ENCODE measurements around the gene ZCCHC14. TPM values are rescaled to one million over a fixed set of nuclear protein-coding genes. Genes with fewer than 3 reads are reported as not detected.

ZCCHC14 gene
- polyA plus RNA-seq, 2 of the 4 experiments (the other 2 are of a cell fraction): 3.8 to 7.3 TPM

DNA sequence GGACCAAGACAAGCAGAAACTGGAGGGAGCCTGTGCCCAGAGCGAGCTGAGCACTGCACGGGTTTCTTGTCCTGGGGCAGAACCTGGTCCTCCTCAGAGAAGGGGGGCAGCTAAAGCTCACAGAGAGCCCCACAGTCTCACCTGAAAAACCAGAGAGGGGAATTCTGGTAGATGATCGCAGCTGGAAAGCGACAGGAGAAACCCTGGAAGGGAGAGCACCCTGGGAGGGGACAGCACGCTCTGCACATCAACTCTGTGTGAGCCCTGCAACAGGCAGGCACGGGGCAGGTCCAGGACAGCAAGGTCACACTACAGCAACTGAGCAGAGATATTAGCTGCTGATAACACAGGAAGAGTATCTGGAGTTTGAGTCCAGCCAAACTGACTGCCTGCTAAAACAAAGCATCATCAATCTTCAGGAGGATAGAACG is 18.2 kb downstream of the ZCCHC14 start:
- H3K9me3 ChIP-seq: no peaks in the 10 kb centered on the region
- ATAC-seq (no peak), DNase-seq (ENCODE audit: low read depth in 1 of 2, low spot score in 1 of 2) (no peak), FAIRE-seq (no peak)
- no peak overlapping the region for H3K27ac ChIP-seq
- TF ChIP-seq, protein P1, sequence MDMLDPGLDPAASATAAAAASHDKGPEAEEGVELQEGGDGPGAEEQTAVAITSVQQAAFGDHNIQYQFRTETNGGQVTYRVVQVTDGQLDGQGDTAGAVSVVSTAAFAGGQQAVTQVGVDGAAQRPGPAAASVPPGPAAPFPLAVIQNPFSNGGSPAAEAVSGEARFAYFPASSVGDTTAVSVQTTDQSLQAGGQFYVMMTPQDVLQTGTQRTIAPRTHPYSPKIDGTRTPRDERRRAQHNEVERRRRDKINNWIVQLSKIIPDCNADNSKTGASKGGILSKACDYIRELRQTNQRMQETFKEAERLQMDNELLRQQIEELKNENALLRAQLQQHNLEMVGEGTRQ (IDR thresholded peaks at IDR 0.05): no peak
- no peak for TF ChIP-seq PHF8 (IDR thresholded peaks at IDR 0.05; ENCODE audit: borderline replicate concordance, low read depth)
- TF ChIP-seq BHLHE40 (IDR thresholded peaks at IDR 0.05; ENCODE audit: low read depth, low read length): no peak
- TF ChIP-seq NR3C1 (IDR thresholded peaks at IDR 0.05): no peak
- TF ChIP-seq, protein P2, sequence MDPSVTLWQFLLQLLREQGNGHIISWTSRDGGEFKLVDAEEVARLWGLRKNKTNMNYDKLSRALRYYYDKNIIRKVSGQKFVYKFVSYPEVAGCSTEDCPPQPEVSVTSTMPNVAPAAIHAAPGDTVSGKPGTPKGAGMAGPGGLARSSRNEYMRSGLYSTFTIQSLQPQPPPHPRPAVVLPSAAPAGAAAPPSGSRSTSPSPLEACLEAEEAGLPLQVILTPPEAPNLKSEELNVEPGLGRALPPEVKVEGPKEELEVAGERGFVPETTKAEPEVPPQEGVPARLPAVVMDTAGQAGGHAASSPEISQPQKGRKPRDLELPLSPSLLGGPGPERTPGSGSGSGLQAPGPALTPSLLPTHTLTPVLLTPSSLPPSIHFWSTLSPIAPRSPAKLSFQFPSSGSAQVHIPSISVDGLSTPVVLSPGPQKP (IDR thresholded peaks at IDR 0.05; ENCODE audit: low read depth, low read length): no peak
- ChIA-PET POLR2A (no interaction called here), CTCF (interaction anchor here (1.2 to 2.9 kb wide), 4 partner anchors 13 to 162 kb away, joined by 5 to 16 read pairs (median 8); no protein-coding TSS in a partner anchor)
- peaks cover 6% of the 10 kb centered on the region; the same call in 1 of the 3 replicates for H3K4me1 ChIP-seq
- H3K4me2 ChIP-seq: no peak overlapping the region
- H3K4me3 ChIP-seq: no peak overlapping the region
- 84% methylated on average over 7 of the region's 7 CpGs for WGBS (ENCODE audit: missing lambda C conversion rate)

DNA sequence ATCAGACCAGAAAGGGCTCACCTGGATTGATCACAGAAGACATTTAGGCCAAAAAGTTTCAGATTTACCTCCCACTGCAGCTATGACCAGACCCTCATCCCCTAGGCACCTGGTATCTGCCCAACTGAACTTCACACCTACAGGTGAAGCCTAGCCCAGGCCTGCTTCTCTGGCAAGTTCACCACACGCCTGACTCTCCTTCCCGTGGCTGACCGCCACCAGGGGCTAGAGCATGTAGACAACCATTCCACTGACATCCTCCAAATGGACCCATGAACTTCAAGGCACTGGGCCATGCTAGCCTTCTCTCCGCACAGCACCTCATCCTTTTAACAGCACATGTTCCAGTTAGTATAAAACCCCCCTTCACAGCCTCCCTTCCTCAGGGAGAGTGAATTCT is 18.8 kb downstream of the ZCCHC14 start:
- TF ChIP-seq CHD4 (IDR thresholded peaks at IDR 0.05; ENCODE audit: borderline replicate concordance) (no peak), GATA3 (IDR thresholded peaks at IDR 0.05; ENCODE audit: borderline replicate concordance) (no peak), HEYL (CRISPR knock-in tag; IDR thresholded peaks at IDR 0.05) (no peak), POLR2A (IDR thresholded peaks at IDR 0.05; ENCODE audit: low read length) (no peak), ZNF302 (CRISPR knock-in tag; IDR thresholded peaks at IDR 0.05) (no peak)
- TF ChIP-seq, protein P3, sequence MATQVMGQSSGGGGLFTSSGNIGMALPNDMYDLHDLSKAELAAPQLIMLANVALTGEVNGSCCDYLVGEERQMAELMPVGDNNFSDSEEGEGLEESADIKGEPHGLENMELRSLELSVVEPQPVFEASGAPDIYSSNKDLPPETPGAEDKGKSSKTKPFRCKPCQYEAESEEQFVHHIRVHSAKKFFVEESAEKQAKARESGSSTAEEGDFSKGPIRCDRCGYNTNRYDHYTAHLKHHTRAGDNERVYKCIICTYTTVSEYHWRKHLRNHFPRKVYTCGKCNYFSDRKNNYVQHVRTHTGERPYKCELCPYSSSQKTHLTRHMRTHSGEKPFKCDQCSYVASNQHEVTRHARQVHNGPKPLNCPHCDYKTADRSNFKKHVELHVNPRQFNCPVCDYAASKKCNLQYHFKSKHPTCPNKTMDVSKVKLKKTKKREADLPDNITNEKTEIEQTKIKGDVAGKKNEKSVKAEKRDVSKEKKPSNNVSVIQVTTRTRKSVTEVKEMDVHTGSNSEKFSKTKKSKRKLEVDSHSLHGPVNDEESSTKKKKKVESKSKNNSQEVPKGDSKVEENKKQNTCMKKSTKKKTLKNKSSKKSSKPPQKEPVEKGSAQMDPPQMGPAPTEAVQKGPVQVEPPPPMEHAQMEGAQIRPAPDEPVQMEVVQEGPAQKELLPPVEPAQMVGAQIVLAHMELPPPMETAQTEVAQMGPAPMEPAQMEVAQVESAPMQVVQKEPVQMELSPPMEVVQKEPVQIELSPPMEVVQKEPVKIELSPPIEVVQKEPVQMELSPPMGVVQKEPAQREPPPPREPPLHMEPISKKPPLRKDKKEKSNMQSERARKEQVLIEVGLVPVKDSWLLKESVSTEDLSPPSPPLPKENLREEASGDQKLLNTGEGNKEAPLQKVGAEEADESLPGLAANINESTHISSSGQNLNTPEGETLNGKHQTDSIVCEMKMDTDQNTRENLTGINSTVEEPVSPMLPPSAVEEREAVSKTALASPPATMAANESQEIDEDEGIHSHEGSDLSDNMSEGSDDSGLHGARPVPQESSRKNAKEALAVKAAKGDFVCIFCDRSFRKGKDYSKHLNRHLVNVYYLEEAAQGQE (IDR thresholded peaks at IDR 0.05): no peak
- TF ChIP-seq, protein P4, sequence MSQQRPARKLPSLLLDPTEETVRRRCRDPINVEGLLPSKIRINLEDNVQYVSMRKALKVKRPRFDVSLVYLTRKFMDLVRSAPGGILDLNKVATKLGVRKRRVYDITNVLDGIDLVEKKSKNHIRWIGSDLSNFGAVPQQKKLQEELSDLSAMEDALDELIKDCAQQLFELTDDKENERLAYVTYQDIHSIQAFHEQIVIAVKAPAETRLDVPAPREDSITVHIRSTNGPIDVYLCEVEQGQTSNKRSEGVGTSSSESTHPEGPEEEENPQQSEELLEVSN (IDR thresholded peaks at IDR 0.05; ENCODE audit: borderline replicate concordance, low read depth): no peak
- TF ChIP-seq, protein P2 (IDR thresholded peaks at IDR 0.05; ENCODE audit: low read depth, low read length): no peak
- FAIRE-seq (no peak), ATAC-seq (no peak), DNase-seq (ENCODE audit: low read depth in 1 of 2, low spot score in 1 of 2) (no peak)
- CTCF ChIA-PET: interaction anchor here (0.9 to 2.9 kb wide), 4 partner anchors 13 to 162 kb away, joined by 3 to 16 read pairs (median 7); no protein-coding TSS in a partner anchor
- H3K4me2 ChIP-seq: no peak overlapping the region
- WGBS (ENCODE audit: missing lambda C conversion rate): 90% methylated on average over 4 of the region's 4 CpGs
- POLR2A ChIA-PET: no interaction called here
- no peaks in the 10 kb centered on the region for H3K9me3 ChIP-seq
- H3K27ac ChIP-seq: no peak overlapping the region
- H3K4me3 ChIP-seq: no peak overlapping the region
- H3K4me1 ChIP-seq: peaks cover 6% of the 10 kb centered on the region; the same call in 1 of the 3 replicates

DNA sequence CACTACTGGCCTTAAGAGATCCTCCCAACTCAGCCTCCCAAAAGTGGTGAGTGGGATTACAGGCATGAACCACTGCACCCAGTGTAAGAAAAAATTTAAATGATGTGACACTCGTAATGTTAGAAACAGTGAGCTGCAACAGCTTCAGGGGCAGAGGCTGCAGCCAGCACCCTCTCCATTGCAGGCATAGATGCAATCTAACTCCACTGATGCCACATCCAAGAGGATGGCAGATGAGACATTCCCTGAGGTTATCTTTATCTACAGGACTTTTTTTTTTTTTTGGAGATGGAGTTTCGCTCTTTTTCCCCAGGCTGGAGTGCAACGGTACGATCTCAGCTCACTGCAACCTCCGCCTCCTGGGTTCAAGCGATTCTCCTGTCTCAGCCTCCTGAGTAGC is 19.9 kb downstream of the ZCCHC14 start:
- CTCF ChIA-PET: interaction anchor here (0.7 to 1.7 kb wide), 5 partner anchors 12 to 163 kb away, joined by 3 to 5 read pairs (median 4); no protein-coding TSS in a partner anchor
- WGBS (ENCODE audit: missing lambda C conversion rate): 93% methylated on average over 6 of the region's 6 CpGs

More for the DNA sequence above, 19.9 kb downstream of the ZCCHC14 start:
- FAIRE-seq: no peak
- POLR2A ChIA-PET: no interaction called here
- H3K4me3 ChIP-seq: no peak overlapping the region
- TF ChIP-seq FOSB (CRISPR knock-in tag; IDR thresholded peaks at IDR 0.05) (no peak), ZFP36 (IDR thresholded peaks at IDR 0.05; ENCODE audit: borderline replicate concordance, partially characterized antibody) (no peak), GATA3 (IDR thresholded peaks at IDR 0.05; ENCODE audit: borderline replicate concordance) (no peak), RAD21 (conservative IDR thresholded peaks at IDR 0.05 in 1 of 2, IDR thresholded peaks at IDR 0.05 in 1 of 2) (no peak)
- no peaks in the 10 kb centered on the region for H3K9me3 ChIP-seq
- H3K4me2 ChIP-seq: no peak overlapping the region
- DNase-seq (ENCODE audit: low read depth in 1 of 2, low spot score in 1 of 2): no peak
- no peak overlapping the region for H3K27ac ChIP-seq
- H3K4me1 ChIP-seq: peaks cover 6% of the 10 kb centered on the region; the same call in 1 of the 3 replicates
- no peak for ATAC-seq

Measured in A549 (cell line).